HG03159 (cell line): ENCODE data around the gene RGS10.

Experiments used
- ATAC-seq: cut with Tn5 transposase; IDR thresholded peaks from one replicate; pipeline ENCODE4 v1.9.1; 2021; ENCODE audit warnings: mild to moderate bottlenecking, moderate library complexity; ENCODE audit not compliant: unreplicated experiment

Gene RGS10

DNA sequence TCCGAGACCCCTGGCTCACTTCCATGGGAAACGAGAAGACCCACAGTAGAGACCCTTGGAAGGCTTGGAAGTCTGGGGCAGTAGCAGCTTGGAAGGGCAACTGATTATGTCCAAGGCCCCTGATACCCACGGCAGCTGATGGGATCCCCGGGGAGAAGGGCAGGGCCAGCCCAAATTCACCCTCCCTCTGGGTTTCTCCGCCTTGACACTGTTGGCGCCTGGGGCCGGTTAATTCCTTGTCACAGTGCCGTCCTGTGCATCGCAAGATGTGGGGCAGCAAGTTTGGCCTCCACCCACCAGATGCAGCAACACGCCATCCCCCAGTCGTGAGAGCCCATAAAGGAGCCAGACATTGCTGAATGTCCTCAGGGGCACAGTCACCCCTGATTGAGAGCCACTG, 89.2 kb downstream of the RGS10 start:
- no peak for ATAC-seq

GRCh38 chr10:119452396-119452795, 90.1 kb downstream of the RGS10 start:
- no peak for ATAC-seq

GRCh38 chr10:119451300-119451896, 91.1 kb downstream of the RGS10 start:
- ATAC-seq: no peak

DNA sequence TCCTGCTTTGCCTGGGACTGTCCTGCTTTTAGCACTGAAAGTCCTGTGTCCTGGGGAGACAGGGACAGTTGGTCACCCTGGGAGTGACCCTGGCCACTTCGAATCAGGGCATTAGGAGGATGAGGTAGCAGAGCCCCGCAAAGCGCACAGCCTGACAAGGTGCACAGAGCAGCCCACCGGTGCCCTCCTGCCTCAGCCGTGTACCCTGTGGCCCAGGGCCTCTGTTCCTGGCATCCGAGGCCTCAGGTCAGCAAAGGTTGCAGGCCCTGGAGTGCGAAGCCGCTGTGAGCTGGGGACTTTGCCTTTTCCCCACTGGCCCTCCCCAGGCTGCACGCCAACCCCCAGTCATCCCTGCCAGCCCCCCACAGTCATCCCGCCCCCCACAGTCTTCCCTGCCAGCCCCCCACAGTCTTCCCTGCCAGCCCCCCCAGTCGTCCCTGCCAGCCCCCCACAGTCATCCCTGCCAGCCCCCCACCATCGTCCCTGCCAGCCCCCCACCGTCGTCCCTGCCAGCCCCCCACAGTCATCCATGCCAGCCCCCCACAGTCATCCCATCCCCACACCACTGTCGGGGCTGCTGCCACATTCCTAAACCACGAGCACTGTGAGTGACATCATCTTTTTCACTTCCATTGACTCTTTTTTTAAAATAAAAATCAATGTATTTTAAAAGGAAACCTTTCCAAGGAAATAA, 91.8 kb downstream of the RGS10 start:
- ATAC-seq: no peak
